ENCODE data around the gene CDCA3.

CDCA3 gene

DNA sequence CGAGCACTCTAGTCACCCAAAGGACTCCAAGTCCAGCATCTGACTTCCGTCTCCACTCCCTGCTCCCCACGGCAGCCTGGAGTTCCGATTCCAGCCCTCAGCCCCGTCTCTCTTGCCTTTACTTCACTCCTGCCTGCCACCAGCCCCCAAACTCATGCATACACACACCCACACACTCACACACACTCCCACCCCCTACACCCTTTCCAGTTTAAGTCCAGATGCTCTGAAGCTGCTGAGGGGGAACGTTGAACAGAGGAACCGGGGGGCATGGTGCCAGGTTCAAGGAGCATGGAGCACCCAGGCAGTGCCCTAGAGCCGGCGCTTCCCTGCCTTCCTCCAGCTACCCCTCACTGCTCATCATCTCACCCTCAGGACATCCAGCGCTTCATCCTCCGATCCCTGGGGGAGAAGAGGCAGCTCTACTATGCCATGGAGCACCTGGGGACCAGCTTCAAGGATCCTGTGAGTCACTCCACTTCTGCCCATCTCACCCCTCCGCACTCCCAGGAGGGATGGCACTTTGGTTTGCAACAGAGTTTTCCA, 19.6 kb downstream of the CDCA3 start:
- no peak for DNase-seq

DNA sequence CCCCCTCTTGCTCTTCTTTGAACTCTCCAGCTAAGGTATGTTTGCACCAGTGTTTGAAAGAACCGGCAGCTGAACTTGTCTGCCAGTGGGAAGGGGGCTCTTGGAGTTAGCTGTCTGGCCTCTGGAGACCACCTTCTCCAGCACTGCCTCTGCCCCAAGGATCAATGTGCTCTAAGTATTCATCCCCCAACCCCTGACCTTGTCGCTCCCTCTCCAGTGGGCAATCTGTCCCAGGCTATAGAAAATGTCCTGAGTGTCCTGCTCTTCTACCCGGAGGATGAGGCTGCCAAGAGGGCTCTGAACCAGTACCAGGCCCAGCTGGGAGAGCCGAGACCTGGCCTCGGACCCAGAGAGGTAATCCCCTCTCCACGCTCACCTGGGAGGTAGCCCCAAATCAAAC, 20.1 kb downstream of the CDCA3 start:
- DNase-seq: no peak

DNA sequence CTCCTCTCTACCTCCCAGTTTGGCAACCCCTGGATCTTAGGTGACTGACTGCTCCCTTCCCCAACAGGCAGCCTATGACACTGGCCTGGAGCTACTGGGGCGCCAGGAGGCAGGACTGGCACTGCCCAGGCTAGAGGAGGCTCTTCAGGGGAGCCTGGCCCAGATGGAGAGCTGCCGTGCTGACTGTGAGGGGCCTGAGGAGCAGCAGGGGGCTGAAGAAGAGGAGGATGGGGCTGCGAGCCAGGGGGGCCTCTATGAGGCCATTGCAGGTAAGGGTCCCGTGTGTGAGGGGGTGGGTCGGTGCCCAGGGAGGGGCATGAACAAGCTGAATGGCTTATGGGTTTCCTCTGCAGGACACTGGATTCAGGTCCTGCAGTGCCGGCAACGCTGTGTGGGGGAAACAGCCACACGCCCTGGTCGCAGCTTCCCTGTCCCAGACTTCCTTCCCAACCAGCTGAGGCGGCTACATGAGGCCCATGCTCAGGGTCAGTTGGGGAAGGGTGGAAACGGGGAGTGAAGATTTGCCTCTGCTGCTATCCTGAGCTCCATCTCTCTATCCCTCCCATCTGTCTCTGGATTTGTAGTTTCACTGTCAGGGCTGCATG, 20.7 kb downstream of the CDCA3 start:
- DNase-seq: no peak

DNA sequence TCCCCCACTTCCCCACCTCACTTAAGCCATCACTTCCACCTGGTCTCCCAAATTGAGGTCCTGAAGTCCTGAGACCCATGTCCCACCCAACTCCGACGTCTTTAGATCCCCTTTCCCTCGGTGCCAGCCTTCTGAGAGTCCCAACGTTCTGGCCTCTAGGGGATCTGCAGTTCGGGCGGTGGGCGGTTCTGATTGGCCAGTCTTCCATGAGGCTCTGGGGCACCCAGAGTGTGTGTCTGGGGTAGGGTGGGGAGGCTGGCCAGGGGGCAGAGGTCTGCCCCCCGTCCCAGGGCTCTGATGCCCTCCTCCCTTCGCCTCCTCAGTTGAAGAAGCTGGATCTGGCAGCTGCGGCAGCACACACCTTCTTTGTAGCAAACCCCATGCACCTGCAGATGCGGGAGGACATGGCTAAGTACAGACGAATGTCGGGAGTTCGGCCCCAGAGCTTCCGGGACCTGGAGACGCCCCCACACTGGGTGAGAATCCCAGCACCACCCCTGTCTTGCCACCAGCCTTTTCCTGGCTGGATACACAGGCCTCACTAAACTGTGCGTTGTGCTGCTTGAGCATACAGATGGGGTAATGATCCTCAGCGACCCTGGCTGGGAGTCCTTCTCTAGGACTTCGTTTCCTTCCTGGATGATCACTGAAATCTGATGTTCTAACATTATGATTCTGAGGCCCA, 21.4 kb downstream of the CDCA3 start:
- DNase-seq: no peak

DNA sequence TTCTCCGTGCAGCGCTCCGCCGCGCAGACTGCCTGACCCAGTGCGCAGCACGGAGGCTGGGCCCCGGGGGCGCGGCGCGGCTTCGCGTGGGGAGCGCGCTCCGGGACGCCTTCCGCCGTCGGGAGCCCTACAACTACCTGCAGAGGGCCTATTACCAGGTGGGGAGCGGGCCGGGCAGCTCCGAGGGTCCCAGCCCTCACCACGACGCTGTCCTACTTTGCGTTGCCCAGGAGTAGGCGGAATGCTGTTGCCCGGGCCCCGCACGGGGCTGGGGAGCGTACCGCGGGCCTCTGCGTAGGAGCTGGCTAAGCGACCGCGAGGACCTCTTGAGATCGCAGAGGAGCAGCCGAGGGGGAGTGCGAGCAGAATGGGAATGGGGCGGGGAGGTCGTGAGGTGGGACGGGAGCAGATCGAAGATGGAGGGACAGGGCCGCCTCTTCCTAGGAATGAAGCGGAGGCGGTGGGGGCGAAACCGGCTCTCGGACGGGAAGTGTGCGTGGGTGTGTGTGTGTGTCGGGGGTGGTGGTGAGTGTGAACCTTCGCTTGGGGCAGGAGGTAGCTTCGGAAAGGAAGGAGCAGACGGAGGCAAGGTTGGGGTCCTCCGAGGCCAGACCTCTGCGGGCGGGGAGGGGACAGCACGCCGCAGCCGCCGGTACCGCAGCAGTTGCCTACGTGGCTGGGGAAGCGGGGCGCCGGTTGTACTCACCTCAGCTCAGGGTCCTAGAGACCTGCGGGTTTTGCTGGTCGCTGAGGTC, 22.1 kb downstream of the CDCA3 start:
- DNase-seq: no peak

DNA sequence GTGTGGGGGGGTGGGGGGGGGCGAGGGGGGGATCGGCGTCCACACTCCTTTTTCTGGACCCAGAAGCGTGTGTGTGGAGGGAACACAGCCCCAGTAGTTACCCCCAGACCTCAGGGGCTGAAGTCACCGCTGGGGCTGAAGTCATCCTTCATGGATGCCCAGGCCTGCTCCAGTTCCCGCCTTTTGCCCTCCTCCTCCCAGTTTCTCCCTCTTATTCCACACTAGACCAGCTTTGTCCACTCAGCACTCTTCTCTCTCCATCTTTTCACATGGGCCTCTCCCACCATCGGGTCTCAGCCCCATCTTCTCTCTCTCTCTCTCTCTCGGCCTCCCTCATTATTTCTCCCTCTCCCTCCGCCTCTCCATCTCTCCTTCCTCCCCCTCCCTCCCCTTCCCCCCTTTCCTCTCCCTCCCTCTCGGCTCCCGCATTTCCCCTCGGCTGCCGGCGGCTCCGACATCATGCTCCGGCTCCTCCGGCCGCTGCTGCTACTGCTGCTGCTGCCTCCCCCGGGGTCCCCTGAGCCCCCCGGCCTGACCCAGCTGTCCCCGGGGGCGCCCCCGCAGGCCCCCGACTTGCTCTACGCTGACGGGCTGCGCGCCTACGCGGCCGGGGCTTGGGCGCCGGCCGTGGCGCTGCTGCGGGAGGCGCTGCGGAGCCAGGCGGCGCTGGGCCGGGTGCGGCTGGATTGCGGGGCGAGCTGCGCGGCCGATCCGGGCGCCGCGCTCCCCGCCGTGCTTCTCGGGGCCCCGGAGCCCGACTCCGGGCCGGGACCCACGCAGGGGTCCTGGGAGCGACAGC, 22.9 kb downstream of the CDCA3 start, which contains the start of gene P3H3:
Gene P3H3 (plus strand): TSS at position 426 of the 799 bp plus-strand sequence. CDS start 34 bp downstream, at position 460.
- no peak for DNase-seq

DNA sequence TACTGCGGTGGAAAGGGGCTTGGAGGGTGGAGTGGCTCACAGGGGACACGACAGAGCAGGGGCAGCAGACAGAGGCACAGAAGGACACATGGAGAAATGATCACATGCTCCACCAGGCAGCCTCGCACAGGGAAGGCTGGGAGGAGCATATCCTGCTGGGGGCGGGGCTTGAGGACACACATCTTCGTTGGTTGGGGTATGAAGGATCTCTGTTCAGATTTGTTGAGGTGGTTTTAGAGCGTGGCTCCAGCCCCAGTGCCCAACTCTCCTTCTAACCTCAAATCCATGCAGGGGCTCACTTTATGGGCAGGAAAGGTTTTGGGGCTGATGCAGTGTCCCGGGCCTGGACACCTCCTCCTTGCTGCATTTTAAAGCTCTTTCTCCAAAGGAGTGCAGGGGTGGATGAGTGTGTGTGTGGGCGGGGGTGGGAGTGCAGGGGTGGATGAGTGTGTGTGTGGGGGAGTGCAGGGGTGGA, 23.6 kb downstream of the CDCA3 start:
- DNase-seq: peak; percentile 13 to 42

DNA sequence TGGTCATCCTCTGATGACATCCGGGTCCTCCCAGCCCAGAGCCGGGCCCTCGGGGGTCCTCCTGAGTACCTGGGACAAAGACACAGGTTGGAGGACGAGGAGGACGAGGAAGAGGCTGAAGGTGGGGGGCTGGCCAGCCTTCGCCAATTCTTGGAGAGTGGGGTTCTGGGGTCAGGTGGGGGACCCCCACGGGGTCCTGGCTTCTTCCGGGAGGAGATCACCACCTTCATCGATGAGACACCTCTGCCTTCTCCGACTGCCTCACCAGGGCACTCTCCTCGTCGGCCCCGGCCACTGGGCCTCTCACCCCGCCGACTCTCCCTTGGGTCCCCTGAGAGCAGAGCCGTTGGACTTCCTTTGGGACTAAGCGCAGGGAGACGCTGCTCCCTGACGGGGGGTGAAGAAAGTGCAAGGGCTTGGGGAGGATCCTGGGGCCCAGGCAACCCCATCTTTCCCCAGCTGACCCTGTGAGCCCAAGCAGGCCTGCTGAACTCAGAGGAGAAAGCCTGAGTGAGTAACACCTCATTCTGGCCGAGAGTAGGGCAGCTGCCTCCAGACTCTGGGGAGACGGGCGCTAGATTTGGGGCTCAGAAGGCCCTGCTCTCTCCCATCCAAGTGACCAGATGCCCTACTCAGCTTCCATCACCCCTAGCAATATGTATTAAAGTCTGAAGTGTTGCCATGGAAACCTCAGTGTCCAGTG, 24.2 kb downstream of the CDCA3 start:
- DNase-seq: no peak

DNA sequence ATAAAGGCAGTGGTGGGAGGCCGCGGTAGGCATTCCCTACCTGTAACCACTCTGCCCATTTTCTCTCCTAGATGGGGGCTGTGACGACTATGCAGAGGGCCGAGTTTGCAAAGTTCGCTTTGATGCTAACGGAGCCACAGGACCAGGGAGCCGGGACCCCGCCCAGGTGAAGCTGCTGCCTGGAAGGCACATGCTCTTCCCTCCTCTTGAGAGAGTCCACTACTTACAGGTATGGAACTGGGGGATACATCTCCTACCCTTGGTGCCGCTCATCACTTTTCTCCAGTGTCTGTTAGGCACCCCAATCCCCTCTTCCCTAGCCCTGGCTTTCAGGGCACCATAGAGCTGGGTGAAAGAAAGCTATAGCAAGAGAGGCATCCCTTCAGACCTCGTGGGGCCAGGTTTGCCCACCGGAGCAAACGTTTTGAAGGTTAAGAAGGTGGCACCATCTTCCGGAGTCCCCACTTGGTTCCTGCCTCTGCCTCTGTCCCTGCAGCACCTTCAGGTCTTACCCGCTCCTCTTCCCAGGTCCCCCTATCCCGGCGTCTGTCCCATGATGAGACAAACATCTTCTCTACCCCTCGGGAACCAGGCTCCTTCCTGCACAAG, 24.9 kb downstream of the CDCA3 start:
- DNase-seq: no peak

DNA sequence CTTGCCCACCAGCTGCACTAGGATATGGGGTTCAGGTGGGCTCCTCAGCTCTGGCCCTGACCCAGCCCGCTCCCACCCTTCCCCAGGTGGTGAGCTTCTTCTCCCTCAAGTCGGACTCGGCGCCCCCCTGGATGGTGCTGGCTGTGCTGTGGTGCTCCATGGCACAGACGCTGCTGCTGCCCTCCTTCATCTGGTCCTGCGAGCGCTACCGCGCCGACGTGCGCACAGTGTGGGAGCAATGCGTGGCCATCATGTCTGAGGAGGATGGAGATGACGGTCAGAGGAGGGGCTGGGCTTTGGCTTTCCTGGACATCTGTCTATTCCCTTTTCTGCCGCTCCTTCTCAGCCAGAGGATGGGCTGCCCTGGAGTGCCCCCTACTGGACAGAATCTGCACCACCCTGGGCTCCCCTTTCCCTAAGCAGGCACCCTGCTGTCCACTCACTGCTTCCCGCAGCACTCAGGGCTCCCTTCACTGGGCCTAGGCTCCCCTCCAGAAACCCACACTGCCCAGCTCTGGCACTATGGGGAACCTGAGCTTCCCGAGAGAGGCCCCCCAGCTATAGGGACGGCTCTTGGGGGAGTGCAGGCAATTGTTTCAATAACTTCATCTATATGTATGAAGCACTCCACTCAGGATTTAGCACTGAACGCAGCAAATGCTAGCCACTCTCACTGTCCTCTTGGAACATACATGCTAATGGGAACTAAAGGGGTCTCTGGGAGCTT, 25.5 kb downstream of the CDCA3 start:
- peak; percentile 72 to 77 for DNase-seq

DNA sequence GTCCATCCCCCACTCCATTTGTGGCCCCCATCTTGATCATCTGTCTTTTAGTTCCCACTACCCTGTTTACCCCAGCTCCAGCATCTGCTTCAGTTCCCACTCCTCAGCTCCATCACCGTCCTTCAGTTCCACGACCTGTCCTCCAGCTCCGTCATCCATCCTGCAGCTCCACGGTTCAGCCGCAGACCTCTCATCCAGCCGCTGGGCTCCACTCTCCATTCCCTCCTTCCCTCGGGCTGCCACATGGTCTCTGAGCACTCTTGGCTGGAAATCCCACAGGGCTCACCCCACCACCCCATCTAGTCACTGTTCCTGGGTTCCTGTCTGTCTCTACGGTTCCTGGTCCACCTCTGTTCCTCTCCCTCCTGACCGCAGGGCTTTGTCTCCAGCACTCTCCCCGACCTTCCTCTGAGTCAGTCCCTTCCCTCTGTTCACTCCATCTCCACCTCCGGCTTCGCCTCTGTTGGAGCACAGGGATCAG, 26.1 kb downstream of the CDCA3 start:
- DNase-seq: no peak

DNA sequence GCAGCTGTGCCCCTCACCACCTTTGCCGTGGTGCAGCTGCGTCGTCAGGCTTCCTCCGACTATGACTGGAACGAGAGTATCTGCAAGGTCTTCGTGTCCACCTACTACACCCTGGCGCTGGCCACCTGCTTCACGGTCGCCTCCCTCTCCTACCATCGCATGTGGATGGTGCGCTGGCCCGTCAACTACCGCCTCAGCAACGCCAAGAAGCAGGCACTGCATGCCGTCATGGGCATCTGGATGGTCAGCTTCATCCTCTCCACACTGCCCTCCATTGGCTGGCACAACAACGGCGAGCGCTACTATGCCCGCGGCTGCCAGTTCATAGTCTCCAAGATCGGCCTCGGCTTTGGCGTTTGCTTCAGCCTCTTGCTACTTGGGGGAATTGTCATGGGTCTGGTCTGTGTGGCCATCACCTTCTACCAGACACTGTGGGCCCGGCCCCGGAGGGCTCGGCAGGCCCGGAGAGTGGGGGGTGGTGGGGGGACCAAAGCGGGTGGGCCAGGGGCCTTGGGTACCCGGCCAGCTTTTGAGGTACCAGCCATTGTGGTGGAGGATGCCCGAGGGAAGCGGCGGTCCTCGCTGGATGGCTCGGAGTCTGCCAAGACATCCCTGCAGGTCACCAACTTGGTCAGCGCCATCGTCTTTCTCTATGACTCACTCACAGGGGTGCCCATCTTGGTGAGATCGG, 26.9 kb downstream of the CDCA3 start:
- DNase-seq: no peak

DNA sequence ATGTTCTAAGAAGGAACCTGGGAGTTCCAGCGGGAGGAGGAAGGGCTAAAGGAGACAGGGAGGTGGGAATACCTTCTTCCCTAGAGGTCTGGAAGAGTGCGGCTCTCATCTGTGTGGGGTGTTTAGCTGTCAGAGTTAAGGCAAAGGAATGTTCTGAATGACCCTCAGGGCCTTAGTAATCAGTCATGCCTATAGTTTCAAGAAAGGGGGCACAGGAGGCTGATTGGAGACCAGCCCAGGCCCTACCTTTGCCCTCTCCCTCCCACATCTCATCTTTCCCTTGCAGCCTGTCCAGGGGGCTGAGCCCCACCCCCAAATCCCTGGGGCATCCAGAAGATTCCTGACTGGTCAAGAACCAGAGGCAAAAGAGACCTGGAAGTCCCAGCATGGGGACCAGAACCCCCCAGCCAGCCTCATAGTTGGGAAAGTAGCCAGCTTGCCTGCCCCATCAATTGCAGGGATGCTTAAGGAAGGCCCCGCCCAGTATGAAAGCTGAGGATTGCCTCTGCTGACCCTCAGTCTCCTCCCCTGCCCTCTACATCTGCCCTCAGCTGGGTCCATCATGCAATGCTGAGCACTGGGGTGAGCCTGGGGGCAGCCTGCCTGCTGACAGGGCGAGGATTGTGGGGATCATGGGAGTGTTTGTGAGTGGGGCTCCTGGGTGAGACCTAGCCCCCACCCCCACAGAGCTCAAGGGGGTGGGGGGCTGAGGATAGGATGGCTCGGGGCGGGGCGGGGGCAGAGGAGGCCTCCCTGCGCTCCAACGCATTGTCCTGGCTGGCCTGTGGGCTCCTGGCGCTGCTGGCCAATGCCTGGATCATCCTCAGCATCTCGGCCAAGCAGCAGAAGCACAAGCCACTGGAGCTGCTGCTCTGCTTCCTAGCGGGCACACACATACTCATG, 27.7 kb downstream of the CDCA3 start:
- DNase-seq: no peak

DNA sequence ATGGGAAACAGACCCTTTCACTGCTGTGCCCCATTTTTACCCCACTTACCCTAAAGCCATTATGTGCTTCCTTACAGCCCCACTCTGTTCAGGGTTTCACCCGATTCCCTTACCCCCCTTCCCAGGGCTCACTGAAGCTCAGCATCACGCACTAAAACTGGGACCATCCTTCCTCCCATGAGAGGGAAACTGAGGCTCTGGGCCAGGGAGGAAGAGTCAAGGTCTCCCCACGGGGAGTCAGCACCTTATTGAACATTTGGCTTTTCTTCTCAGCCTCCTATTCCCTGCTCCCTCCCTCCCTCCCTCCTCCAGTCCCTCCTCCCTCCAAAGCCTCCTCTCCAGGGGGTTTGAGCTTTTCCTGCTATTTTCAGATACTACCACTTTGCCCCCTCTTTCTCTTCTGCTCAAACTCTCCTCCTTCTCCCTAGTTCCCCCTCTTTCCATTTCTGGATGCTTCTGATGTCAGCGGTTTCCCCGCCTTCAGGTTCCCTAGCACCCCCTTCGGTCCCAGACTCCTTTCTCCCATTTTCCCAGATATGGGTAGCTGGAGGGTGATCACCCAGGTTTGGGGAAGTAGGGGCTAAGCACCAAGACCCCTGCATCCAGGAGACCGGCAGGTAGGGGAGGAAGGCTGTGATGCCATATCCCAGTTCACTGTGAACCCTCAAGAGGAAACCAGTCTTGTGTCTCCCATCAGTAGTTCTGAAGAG, 28.5 kb downstream of the CDCA3 start:
- DNase-seq: no peak

DNA sequence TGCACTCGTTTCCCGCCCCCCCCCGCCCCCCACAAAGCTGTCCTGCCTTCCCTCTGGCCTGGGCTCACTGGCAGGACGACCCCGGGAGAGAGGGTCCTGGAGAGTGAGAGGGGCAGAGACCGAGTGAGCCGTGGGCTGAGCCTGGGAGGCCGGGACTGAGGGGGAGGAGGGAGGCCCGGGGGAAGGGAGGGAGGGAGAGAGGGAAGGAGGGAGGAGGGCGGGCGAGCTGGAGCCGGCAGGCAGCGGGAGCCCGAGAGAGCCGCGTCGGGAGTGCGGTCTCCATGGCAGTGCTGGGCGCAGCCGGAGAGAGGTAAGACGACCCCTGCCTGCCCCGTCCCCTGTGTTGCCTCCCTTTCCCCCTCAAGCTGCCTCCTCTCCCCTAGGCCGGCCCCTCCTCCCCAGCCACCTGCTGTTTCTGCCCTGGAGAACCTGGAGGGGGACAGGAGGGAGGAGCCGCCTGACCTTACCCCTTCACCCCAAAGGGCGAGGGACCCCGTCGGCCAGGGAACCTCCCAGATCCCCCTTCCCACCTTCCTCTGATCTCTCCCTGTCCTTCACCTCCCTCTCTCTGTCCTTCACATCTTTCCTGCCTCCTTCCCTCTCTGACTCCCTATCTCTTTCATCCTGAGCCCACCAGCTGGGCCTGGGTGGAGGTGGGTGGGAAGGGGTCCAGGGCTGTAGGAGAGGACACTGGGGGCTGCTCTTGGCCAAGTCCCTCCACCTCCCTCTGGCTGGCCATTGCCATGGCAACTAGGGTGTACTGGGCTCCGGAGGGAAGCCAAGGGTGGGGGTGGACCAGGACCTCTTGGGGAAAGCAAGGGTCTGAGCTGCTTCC, 29.3 kb downstream of the CDCA3 start, which contains the start of gene GPR162:
Gene GPR162 (plus strand): TSS at position 231 of the 835 bp plus-strand sequence. CDS start 2,078 bp downstream, outside the sequence.
- peak; percentile 40 to 66 for DNase-seq

DNA sequence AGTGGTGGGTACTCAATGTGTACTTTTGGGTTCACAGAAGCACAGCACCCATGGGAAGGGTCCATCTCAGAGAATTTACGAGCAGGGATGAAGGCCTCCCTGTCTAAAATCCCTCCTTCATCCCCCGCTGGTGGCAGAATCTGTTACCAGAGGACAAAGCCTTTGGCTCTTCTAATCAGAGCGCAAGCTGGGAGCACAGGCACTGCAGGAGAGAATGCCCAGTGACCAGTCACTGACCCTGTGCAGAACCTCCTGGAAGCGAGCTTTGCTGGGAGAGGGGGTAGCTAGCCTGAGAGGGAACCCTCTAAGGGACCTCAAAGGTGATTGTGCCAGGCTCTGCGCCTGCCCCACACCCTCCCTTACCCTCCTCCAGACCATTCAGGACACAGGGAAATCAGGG, 30.9 kb downstream of the CDCA3 start:
- no peak for DNase-seq
